IMR-90 (cell line): ENCODE results near the gene PLA2G1B.

ENCODE experiments used
- BHLHE40 ChIP-seq: fragments of 150-350 bp; IDR thresholded peaks from 2 replicates; pipeline ENCODE4 v1.6.1; 2016; ENCODE audit warnings: mild to moderate bottlenecking, low read depth, low read length
- CEBPB ChIP-seq: IDR thresholded peaks from 2 replicates; pipeline ENCODE4 v1.6.1; 2012; ENCODE audit warnings: low read depth, low read length, improper control_type of control experiment
- MAZ ChIP-seq: IDR thresholded peaks from 2 replicates; pipeline ENCODE4 v1.6.1; 2012; ENCODE audit warnings: low read depth, mild to moderate bottlenecking, low read length, improper control_type of control experiment, moderate library complexity, borderline replicate concordance
- POLR2A ChIP-seq: IDR thresholded peaks from 2 replicates; pipeline ENCODE4 v1.6.1; 2012; ENCODE audit warnings: mild to moderate bottlenecking, low read depth, low read length
- RFX5 ChIP-seq: IDR thresholded peaks from 2 replicates; pipeline ENCODE4 v1.8.0; 2012; ENCODE audit warnings: low read depth, mild to moderate bottlenecking, low read length, moderate library complexity

GRCh38 chr12:120368789-120369602, 41.4 kb upstream of the PLA2G1B start, which contains the start of gene MSI1:
- TF ChIP-seq BHLHE40 = no peak
- TF ChIP-seq POLR2A = no peak
- TF ChIP-seq RFX5 = no peak
- no peak for TF ChIP-seq CEBPB
- no peak for TF ChIP-seq MAZ
